SK-N-SH (cell line): Measurements from ENCODE around the gene CRTC3. TPM values are rescaled to one million over a fixed set of nuclear protein-coding genes. Genes with fewer than 3 reads are reported as not detected.

ENCODE experiments used
- CTCF ChIA-PET: fragments of 300-600, 350-600 bp; formaldehyde crosslinking; extraction: SDS; loops from one replicate; lab custom pipeline; 2021; lab: Yijun Ruan, JAX
- POLR2A ChIA-PET: fragments of 350-600 bp; sonication (Branson Sonifier 250); formaldehyde crosslinking; extraction: SDS; loops from one replicate; lab custom pipeline; 2020; ENCODE audit warnings: antibody characterized with exemption, inconsistent platforms; lab: Yijun Ruan, JAX
- DNase-seq: peaks from one replicate; pipeline ENCODE4 v3.0.0; 2012
- H2AFZ ChIP-seq: fragments of 200-600 bp; sonication (generic); 2 replicates; pipeline ENCODE4 v1.8.1; 2016; ENCODE audit warnings: antibody characterized with exemption, mild to moderate bottlenecking, low read depth
- H3F3A ChIP-seq: fragments of 200-600 bp; sonication (generic); replicated peaks from 2 replicates; pipeline ENCODE3; 2016; ENCODE audit warnings: antibody characterized with exemption, mild to moderate bottlenecking; ENCODE audit not compliant: insufficient read depth
- H3K27ac ChIP-seq, 2 experiments: fragments of 200-500 bp in 1 of 2; fragments of 200-600 bp in 1 of 2; sonication (Bioruptor generic) in 1 of 2; sonication (generic), shearing (Covaris generic) in 1 of 2; 2 replicates each; pipeline versions ENCODE4 v1.5.1 to v1.6.1; 2014 to 2016; ENCODE audit warnings: low read depth in 2 of 2, inconsistent platforms in 1 of 2, low read length in 1 of 2, mild to moderate bottlenecking in 1 of 2, mixed read lengths in 1 of 2
- H3K27me3 ChIP-seq: fragments of 200-600 bp; sonication (generic), shearing (Covaris generic); 2 replicates; pipeline ENCODE4 v1.6.1; 2016; ENCODE audit warnings: mixed run types; ENCODE audit not compliant: insufficient read depth
- H3K36me3 ChIP-seq, 2 experiments: fragments of 200-500 bp in 1 of 2; fragments of 200-600 bp in 1 of 2; sonication (Bioruptor generic) in 1 of 2; sonication (generic) in 1 of 2; replicated peaks in 1 of 2; 2 replicates each; pipeline versions ENCODE3 to v1.5.1; 2014 to 2016; ENCODE audit warnings: low read length in 1 of 2, mild to moderate bottlenecking in 1 of 2; ENCODE audit not compliant: insufficient read depth in 2 of 2, control insufficient read depth in 1 of 2
- H3K4me1 ChIP-seq, 2 experiments: fragments of 200-500 bp in 1 of 2; fragments of 200-600 bp in 1 of 2; sonication (Bioruptor generic) in 1 of 2; sonication (generic), shearing (Covaris generic) in 1 of 2; 2 replicates each; pipeline versions ENCODE4 v1.5.1 to v1.6.1; 2014 to 2016; ENCODE audit warnings: low read depth in 1 of 2, low read length in 1 of 2, mixed run types in 1 of 2; ENCODE audit not compliant: insufficient read depth in 2 of 2, control insufficient read depth in 1 of 2
- H3K4me2 ChIP-seq: fragments of 200-600 bp; sonication (generic), shearing (Covaris generic); 2 replicates; pipeline ENCODE4 v1.6.1; 2017; ENCODE audit warnings: mixed run types
- H3K4me3 ChIP-seq, 2 experiments: fragments of 200-500 bp in 1 of 2; fragments of 200-600 bp in 1 of 2; sonication (Bioruptor generic) in 1 of 2; sonication (generic), shearing (Covaris generic) in 1 of 2; 2 replicates each; pipeline versions ENCODE4 v1.5.1 to v1.8.1; 2014 to 2016; ENCODE audit warnings: low read depth in 2 of 2, inconsistent platforms in 1 of 2, low read length in 1 of 2, mild to moderate bottlenecking in 1 of 2, mixed read lengths in 1 of 2, moderate library complexity in 1 of 2
- H3K79me2 ChIP-seq: fragments of 200-600 bp; sonication (generic); 2 replicates; pipeline ENCODE4 v1.8.1; 2017; ENCODE audit warnings: mild to moderate bottlenecking; ENCODE audit not compliant: insufficient read depth
- H3K9ac ChIP-seq: fragments of 200-600 bp; sonication (generic); 2 replicates; pipeline ENCODE4 v1.6.1; 2017; ENCODE audit warnings: mixed run types
- H3K9me2 ChIP-seq: fragments of 200-600 bp; sonication (generic); 2 replicates; pipeline ENCODE4 v1.6.1; 2017; ENCODE audit warnings: mixed run types
- H3K9me3 ChIP-seq: fragments of 200-600 bp; sonication (generic); 2 replicates; pipeline ENCODE4 v1.6.1; 2017; ENCODE audit warnings: mixed run types, mild to moderate bottlenecking, moderate library complexity
- H4K20me1 ChIP-seq: fragments of 200-600 bp; sonication (generic); 2 replicates; pipeline ENCODE4 v1.6.1; 2017; ENCODE audit warnings: mild to moderate bottlenecking, mixed run types; ENCODE audit not compliant: insufficient read depth
- EP300 ChIP-seq, 2 experiments: IDR thresholded peaks; 2 replicates each; pipeline versions ENCODE4 v1.4.0 to v1.6.1; 2012; ENCODE audit warnings: borderline replicate concordance in 1 of 2, low read depth in 1 of 2, low read length in 1 of 2
- FOXM1 ChIP-seq: IDR thresholded peaks from 2 replicates; pipeline ENCODE4 v1.4.0; 2012; ENCODE audit warnings: low read depth, mild to moderate bottlenecking
- MXI1 ChIP-seq: IDR thresholded peaks from 2 replicates; pipeline ENCODE4 v1.6.1; 2012; ENCODE audit warnings: mild to moderate bottlenecking, low read depth, low read length, improper control_type of control experiment
- POLR2AphosphoS5 ChIP-seq: IDR thresholded peaks from 2 replicates; pipeline ENCODE4 v1.6.1; 2012; ENCODE audit warnings: low read depth, low read length
- SMC3 ChIP-seq: IDR thresholded peaks from 2 replicates; pipeline ENCODE4 v1.6.1; 2012; ENCODE audit warnings: low read depth, low read length, improper control_type of control experiment
- WGBS: methylation state at CpG from one replicate; pipeline ENCODE4 v1.1.6; 2017; ENCODE audit warnings: low lambda C conversion rate; 5-methylcytosine and 5-hydroxymethylcytosine counted together
- polyA plus RNA-seq, 3 experiments: library from polyadenylated mRNA; depleted of rRNA; stranded (reverse); fragments of >200 nt; gene quantifications; 2 replicates each; pipeline ENCODE4 v1.2.3, GENCODE V29; 2012
- TF ChIP-seq, protein P1 (sequence below): fragments of 150-350 bp; IDR thresholded peaks from 2 replicates; pipeline ENCODE4 v1.6.1; 2016; ENCODE audit warnings: mild to moderate bottlenecking, low read depth, low read length
- TF ChIP-seq, protein P2 (sequence below): IDR thresholded peaks from 2 replicates; pipeline ENCODE4 v1.4.0; 2012; ENCODE audit warnings: low read depth, borderline replicate concordance
- TF ChIP-seq, protein P3 (sequence below): IDR thresholded peaks from 2 replicates; pipeline ENCODE4 v1.4.0; 2012; ENCODE audit warnings: low read depth

CRTC3 gene
- polyA plus RNA-seq, 1 of the 3 experiments (the other 2 are of a cell fraction): 16.7 TPM

DNA sequence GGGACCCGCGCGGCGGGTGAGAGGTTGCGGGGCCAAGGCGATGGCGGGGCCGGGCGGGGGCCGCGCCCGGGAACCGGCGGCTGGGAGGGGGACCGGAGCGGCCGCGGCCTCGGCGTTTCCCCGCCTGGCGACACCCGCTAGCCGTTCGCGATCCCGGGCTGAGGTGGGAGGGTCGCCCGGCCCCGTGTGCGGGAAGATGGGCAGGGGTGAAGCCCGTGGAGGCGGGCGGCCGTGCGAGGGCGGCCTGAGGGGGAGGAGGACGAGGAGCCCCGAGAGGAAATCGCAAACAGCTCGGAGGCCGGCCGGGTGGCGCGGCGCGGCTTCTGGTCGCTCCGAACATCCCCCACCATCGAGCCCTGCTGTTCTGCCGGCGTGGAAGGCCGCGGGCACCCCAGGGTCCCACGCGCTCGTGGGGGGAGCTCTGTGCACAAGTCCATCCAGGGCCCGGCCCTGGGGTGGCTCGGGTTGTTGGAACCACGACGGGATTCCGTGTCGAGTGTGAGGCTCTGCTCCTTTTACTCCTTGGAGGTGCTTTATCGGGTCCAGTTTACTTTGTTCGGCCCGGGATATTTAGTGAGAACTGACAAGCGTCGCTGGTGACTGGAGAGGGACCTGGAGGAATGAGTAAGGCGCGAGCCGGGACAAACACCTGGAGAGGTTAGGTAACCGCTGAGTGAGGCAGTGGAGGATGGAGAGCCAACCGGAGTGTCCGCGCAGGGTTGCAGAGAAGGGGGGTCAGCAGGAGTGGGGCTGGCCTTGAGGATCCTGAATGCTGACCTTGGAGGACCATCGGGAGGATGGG is 728 bp downstream of the CRTC3 start:
- Histone ChIP-seq H3K9ac (peak overlapping the region; percentile 81), H3K36me3 (no peaks in the 10 kb centered on the region), H3K4me2 (peak overlapping the region; percentile 80), H3F3A (peaks cover 5% of the 10 kb centered on the region), H3K9me3 (no peaks in the 10 kb centered on the region), H3K79me2 (peaks cover 52% of the 10 kb centered on the region), H3K9me2 (no peaks in the 10 kb centered on the region), H4K20me1 (peaks cover 25% of the 10 kb centered on the region), H2AFZ (peak overlapping the region; percentile 77; the same call in 1 of the 2 replicates), H3K4me3 (peak overlapping the region; percentile 77 to 86), H3K27me3 (no peaks in the 10 kb centered on the region), H3K27ac (peak overlapping the region; percentile 71 to 81), H3K4me1 (peaks cover 8 to 9% of the 10 kb centered on the region in 2 experiments; a peak in 3 of 4 replicates)
- CTCF ChIA-PET: interaction anchor here (1.0 to 2.2 kb wide), 6 partner anchors 9 to 68 kb away, joined by 3 to 7 read pairs (median 4); no protein-coding TSS in a partner anchor
- WGBS: under 1% methylated on average over 13 of the region's 76 CpGs
- POLR2A ChIA-PET: interaction anchor here (0.6 to 1.7 kb wide), 3 partner anchors 12 to 152 kb away, joined by 3 to 8 read pairs (median 3); no protein-coding TSS in a partner anchor
- TF ChIP-seq EP300 (IDR thresholded peaks at IDR 0.05; ENCODE audit: borderline replicate concordance in 1 of 2, low read depth in 1 of 2, low read length in 1 of 2): no peak
- TF ChIP-seq, protein P1, sequence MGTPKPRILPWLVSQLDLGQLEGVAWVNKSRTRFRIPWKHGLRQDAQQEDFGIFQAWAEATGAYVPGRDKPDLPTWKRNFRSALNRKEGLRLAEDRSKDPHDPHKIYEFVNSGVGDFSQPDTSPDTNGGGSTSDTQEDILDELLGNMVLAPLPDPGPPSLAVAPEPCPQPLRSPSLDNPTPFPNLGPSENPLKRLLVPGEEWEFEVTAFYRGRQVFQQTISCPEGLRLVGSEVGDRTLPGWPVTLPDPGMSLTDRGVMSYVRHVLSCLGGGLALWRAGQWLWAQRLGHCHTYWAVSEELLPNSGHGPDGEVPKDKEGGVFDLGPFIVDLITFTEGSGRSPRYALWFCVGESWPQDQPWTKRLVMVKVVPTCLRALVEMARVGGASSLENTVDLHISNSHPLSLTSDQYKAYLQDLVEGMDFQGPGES: no peak
- TF ChIP-seq SMC3: no peak
- TF ChIP-seq MXI1: peak; percentile 3; the same call in 1 of the 2 replicates
- TF ChIP-seq, protein P2, sequence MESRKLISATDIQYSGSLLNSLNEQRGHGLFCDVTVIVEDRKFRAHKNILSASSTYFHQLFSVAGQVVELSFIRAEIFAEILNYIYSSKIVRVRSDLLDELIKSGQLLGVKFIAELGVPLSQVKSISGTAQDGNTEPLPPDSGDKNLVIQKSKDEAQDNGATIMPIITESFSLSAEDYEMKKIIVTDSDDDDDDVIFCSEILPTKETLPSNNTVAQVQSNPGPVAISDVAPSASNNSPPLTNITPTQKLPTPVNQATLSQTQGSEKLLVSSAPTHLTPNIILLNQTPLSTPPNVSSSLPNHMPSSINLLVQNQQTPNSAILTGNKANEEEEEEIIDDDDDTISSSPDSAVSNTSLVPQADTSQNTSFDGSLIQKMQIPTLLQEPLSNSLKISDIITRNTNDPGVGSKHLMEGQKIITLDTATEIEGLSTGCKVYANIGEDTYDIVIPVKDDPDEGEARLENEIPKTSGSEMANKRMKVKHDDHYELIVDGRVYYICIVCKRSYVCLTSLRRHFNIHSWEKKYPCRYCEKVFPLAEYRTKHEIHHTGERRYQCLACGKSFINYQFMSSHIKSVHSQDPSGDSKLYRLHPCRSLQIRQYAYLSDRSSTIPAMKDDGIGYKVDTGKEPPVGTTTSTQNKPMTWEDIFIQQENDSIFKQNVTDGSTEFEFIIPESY: no peak
- peak; percentile 86 for DNase-seq

DNA sequence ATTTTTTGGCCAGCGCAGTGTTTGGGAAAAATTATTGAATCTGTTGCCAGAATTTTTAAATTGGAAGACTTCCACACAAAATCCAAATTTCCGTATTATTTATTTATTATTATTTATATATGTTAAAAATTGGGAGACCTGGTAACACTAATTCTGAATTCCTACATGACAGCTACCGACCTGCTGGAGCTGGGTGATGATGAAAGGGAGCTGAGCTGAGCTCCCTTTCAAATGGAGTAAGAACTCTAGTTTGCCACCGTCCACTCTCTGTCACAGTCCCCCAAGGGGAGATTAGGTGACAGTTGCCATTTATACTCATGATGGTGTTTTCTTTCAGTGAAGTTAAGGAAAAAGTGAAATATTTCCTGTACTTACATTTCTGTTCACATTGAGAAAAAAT is 1.4 kb downstream of the CRTC3 start:
- CTCF ChIA-PET: interaction anchor here (1.0 to 2.2 kb wide), 6 partner anchors 9 to 67 kb away, joined by 3 to 7 read pairs (median 4); no protein-coding TSS in a partner anchor
- no peaks in the 10 kb centered on the region for H3K27me3 ChIP-seq
- 53% methylated on average over 4 of the region's 4 CpGs for WGBS
- no peak overlapping the region for H2AFZ ChIP-seq
- H3K36me3 ChIP-seq: no peaks in the 10 kb centered on the region
- no peak overlapping the region for H3K27ac ChIP-seq
- H4K20me1 ChIP-seq: peaks cover 32% of the 10 kb centered on the region
- POLR2A ChIA-PET: interaction anchor here (1.7 kb wide), 1 partner anchor 29 kb away, joined by 8 read pairs; no protein-coding TSS in a partner anchor
- peak overlapping the region; percentile 77 to 86 for H3K4me3 ChIP-seq
- H3K4me2 ChIP-seq: peak overlapping the region; percentile 80
- peak; percentile 56 for DNase-seq
- H3F3A ChIP-seq: peaks cover 5% of the 10 kb centered on the region
- TF ChIP-seq POLR2AphosphoS5 (no peak), SMC3 (no peak), FOXM1 (no peak), MXI1 (no peak)
- TF ChIP-seq, protein P3, sequence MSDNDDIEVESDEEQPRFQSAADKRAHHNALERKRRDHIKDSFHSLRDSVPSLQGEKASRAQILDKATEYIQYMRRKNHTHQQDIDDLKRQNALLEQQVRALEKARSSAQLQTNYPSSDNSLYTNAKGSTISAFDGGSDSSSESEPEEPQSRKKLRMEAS: no peak
- no peaks in the 10 kb centered on the region for H3K9me2 ChIP-seq
- H3K9ac ChIP-seq: peak overlapping the region; percentile 81; the same call in 1 of the 2 replicates
- no peaks in the 10 kb centered on the region for H3K9me3 ChIP-seq
- peaks cover 8 to 16% of the 10 kb centered on the region in 2 experiments; a peak in 3 of 4 replicates for H3K4me1 ChIP-seq
- H3K79me2 ChIP-seq: peaks cover 59% of the 10 kb centered on the region
